Embryonic facial prominence (tissue), 1 donor: ENCODE results near the gene RPS29.

Experiments used
- DNase-seq: peaks from one replicate; pipeline ENCODE4 v3.0.0-alpha.2; 2016; ENCODE audit errors: extremely low spot score

RPS29 gene

GRCh38 chr14:49551569-49551968 is 34.6 kb downstream of the RPS29 start:
- no peak for DNase-seq

GRCh38 chr14:49550286-49551184 is 35.6 kb downstream of the RPS29 start:
- DNase-seq = no peak

- DNase-seq = no peak
Observed at GRCh38 chr14:49549881-49550280, 36.3 kb downstream of the RPS29 start.

GRCh38 chr14:49549446-49549845 is 36.7 kb downstream of the RPS29 start:
- no peak for DNase-seq

- no peak for DNase-seq
Observed at GRCh38 chr14:49546766-49547165, 39.4 kb downstream of the RPS29 start.

- DNase-seq = no peak
Observed at GRCh38 chr14:49545716-49546115, 40.5 kb downstream of the RPS29 start.

GRCh38 chr14:49545071-49545470 is 41.1 kb downstream of the RPS29 start:
- no peak for DNase-seq

GRCh38 chr14:49541049-49541448 is 45.1 kb downstream of the RPS29 start:
- DNase-seq = no peak

- no peak for DNase-seq
Observed at GRCh38 chr14:49538852-49539251, 47.3 kb downstream of the RPS29 start.
